ENCODE results near the gene UBE2Q1.

UBE2Q1 gene

DNA sequence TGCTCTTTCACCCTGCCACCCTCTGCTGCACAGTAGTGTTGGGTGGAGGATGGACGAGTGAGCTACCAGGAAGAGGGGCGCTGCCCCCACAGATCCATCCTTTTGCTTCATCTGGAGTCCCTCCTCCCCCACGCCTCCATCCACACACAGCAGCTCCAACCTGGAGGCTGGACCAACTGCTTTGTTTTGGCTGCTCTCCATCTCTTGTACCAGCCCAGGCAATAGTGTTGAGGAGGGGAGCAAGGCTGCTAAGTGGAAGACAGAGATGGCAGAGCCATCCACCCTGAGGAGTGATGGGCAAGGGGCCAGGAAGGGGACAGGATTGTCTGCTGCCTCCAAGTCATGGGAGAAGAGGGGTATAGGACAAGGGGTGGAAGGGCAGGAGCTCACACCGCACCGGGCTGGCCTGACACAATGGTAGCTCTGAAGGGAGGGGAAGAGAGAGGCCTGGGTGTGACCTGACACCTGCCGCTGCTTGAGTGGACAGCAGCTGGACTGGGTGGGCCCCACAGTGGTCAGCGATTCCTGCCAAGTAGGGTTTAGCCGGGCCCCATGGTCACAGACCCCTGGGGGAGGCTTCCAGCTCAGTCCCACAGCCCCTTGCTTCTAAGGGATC, 17.6 kb upstream of the UBE2Q1 start:
- DNase-seq = no peak

DNA sequence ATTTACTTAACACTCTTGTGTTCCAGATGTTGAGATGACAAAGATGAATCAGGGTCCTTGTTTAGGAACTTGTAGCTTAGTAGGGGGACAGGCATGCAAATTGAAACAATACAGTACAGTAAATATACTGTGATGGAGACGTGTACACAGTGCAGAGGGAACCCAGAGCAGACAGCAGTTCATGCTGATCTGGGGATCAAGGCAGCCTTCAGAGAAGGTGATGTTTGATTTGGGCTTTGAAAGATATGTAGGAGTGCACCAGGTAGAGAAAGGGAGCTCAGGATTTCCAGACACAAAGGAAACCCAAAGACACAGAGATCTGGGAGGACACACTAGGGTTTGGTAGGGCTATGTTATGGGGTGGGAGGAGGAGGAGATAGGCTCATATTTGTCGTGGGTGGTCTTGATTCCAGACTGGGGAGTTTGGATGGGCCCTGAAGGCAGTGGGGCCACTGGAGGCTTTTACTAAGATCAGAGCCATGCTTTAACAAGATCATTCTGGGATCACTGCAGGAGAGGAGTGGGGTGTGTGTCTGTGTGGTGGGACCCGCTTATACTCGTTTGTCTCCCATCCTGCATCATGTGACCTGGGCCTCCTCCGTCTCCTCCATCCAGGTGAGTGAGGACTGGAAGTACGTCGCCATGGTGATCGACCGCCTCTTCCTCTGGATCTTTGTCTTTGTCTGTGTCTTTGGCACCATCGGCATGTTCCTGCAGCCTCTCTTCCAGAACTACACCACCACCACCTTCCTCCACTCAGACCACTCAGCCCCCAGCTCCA, 16.9 kb upstream of the UBE2Q1 start:
- DNase-seq = no peak

GRCh38 chr1:154574716-154575115, 16.3 kb upstream of the UBE2Q1 start:
- peak; percentile 60 for DNase-seq

- no peak for DNase-seq
These were observed 14.7 kb upstream of the UBE2Q1 start for GRCh38 chr1:154573168-154573510.

DNA sequence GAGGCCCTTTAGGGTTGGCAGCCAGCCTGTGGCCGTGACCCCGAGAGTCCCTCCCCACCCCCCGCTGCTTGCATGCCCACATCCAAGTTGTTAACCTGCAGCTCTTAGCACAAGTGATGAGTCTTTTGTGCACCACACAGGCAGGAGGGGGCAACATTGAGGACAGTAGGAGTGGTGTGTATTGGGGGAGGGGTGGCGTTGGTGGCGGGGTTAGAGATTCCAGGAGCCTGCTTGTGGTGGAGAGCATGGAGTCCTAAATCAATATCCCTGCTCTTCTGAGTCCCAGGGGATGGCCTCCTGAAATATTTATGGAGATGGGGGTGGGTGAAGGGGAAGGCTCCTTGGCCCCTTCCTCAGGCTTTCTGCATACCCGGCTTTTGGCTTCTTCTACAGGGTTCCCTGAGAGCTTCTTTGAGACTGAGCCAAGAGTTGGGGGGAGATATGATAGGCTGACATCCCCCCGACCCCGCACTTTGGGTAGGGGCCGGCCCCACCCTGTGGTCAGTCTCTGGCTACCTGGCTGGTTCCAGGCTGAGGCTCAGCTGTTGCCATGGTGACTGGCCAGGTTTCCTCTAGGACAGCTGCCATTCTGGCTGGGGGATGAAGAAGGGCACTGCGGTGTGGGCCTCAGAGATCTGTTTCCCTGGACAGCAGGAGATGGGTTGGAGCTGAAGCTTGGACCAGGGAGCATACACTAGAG, 14.2 kb upstream of the UBE2Q1 start:
- no peak for DNase-seq

GRCh38 chr1:154571964-154572288, 13.5 kb upstream of the UBE2Q1 start:
- DNase-seq = no peak

- DNase-seq = no peak
These were observed 12.9 kb upstream of the UBE2Q1 start for GRCh38 chr1:154571244-154571963.

DNA sequence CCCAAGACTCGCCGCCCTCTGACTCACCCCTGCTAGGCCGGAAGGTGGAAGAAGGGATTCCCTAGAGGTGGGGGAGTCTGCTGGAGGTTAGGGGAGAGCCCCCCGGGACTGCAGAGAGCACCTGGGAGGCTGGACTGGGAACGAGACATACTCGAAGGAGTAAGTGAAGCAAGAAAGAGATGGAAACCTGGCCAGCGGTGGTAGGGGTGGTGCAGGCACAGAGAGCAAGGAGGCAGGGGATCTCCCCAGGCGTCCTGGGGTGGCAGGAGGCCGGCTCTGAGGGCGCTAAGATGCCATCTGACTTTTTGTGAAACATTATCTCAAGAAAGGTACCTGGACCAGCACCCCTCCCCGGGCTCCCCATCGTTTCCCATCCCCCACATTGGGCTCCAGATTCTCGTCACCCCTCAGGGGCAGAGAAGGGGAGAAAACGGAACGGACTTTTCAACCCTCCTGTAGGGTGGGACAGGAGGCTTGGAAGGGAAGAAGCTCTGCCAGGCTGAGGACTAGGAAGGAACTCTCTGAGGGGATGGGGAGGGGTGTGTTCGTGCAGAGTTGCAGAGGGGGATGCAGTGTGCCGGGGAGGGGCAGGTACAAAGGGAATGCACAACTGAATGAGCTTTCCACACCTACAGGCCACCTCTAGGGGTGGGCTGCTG, 9.8 kb upstream of the UBE2Q1 start:
- no peak for DNase-seq

GRCh38 chr1:154567386-154568156, 9.1 kb upstream of the UBE2Q1 start, which contains the start of gene CHRNB2:
TSS of gene CHRNB2 (plus strand) at chr1:154567778. CDS start at chr1:154568045, 267 bp downstream.
- peak; percentile 84 for DNase-seq

GRCh38 chr1:154565876-154566275, 7.4 kb upstream of the UBE2Q1 start:
- no peak for DNase-seq

- DNase-seq = peak; percentile 76
These were observed 1.1 kb upstream of the UBE2Q1 start for GRCh38 chr1:154559466-154560044.

- DNase-seq = peak; percentile 97
These were observed 431 bp upstream of the UBE2Q1 start for GRCh38 chr1:154558720-154559465.

GRCh38 chr1:154557248-154557938, 1.1 kb downstream of the UBE2Q1 start:
- DNase-seq = no peak

GRCh38 chr1:154556422-154556821, 2.0 kb downstream of the UBE2Q1 start:
- no peak for DNase-seq

DNA sequence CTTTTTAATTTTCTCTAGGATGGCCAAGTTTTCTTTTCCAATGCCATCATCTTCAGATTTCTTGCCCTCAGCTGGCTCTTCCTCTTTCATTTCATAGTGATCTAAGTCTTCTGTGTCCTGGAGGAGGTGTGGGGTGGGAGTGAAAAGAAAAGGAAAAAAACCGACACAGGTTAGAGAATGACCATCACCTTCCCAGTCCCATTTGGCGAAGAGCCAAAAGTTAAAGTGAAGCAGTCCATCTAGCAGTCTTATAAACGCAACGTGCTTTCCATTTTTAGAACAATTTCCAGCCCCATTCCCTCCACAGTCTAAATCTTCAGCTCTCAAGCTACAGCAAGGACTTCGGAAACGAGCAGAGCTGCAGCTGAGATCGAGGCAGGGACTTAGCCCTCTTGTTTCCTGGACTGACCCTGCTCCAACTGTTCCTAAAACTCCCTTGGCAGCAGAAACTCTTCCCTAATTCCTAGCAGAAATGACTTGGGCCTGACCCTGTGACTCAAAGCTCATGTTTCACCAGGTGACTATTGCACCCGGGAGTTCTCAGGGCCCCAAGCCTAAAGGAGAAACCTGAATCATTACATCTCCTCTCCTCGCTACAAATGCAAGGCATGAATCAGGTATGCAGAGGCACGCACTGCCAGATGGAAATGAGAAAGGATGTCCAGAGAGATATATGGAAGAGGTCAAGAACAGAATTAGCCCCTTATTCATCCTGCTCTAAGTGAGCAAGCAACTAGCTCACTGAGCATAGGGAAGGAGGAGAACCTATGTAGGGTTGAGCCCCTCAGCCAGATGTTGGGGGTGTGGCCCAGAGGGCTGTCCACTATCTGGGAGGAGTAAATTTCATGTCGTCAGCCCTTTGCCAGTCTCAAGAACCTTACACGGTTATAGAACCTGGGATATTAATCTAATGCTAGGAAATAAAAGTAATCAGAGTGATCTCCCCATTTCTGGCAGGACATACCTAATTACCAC, 5.1 kb downstream of the UBE2Q1 start:
- DNase-seq = no peak

DNA sequence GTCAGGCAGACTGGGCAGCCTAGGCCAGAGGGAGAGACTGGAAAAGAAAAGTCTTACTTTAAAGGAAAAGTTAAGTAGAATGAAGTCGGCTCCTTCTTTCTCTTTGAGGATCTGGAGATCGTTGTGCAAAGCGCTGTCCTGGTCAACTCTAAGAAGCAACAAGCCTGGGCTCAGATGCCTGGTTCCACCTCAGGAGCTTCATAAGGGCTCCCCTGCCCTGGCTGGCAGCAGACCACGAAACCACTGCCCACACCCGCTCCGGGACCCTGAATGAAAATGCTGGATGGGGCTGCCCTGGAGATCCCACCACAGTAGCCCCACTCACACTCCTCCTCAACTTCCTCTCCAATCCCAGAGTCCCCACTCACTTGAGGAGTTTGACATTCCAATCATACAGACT, 6.4 kb downstream of the UBE2Q1 start:
- DNase-seq = no peak

DNA sequence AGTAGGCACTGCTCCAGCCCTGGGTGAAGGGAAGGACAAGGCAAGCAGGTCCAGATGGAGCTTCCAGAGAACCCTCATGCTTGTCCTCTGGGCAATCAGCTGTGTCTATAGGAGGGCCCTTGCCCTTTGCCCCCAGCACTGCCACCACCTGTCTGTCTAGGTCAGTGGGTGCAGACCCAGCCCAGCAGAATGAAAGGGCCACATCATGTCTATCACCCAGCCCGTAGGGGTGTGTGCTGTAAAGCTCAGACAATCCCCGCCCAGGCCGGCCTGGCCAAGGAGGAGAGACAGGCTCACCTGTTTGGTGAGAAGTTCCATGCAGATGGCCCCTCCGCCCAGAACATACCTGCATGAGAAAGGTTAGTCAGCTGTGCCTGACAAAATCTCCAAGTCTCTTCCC, 7.0 kb downstream of the UBE2Q1 start:
- no peak for DNase-seq

- DNase-seq = no peak
These were observed 7.8 kb downstream of the UBE2Q1 start for GRCh38 chr1:154550657-154551056.

- no peak for DNase-seq
These were observed 8.4 kb downstream of the UBE2Q1 start for GRCh38 chr1:154550070-154550469.
